SKM-1 (cell line): ENCODE data around the gene ADCY5.
A peak's percentile ranks its signal among the peaks of the same experiment; 100 is the strongest.

Source experiments
- DNase-seq: peaks from one replicate; lab custom pipeline; 2025; ENCODE audit not compliant: unreplicated experiment; lab: John Stamatoyannopoulos, UW

Gene ADCY5

DNA sequence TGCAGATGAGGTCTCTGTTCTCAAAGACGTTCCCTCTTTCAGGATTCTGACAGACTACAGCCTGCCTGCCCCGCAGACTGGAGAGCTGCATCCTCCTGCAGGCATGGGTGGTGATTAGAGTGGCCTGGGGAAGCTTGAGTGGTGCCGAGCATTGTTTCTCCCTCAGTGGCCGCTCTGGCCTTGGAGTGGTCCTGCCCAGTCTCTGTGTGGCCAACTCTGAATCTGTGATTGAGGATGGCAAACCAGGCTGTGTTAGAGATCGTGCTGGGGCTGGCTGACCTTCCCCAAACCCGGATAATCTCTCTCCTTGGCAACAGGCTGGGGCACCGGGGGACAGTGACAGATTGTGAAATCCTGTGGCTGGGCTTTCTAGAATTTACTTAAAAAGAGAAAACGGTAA lies 11.0 kb upstream of the ADCY5 start:
- DNase-seq, result peak; percentile 62

DNA sequence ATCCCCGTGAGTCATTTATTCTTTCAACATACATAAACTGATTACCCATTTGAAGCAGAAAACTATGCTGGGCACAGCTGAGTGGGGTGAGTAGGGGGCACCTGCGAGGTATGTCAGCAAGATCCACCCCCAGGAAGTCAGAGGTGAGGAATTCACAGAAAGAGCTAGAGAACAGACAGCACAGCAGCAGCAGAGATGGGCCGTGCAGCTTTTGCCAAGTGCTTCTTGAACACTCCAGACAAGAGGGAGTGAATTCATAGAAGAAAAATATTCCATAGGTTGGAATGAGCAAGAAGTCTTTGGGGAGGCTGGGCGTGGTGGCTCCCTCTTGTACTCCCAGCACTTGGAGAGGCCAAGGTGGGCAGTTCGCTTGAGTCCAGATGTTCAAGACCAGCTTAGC lies 9.4 kb upstream of the ADCY5 start:
- no peak for DNase-seq

DNA sequence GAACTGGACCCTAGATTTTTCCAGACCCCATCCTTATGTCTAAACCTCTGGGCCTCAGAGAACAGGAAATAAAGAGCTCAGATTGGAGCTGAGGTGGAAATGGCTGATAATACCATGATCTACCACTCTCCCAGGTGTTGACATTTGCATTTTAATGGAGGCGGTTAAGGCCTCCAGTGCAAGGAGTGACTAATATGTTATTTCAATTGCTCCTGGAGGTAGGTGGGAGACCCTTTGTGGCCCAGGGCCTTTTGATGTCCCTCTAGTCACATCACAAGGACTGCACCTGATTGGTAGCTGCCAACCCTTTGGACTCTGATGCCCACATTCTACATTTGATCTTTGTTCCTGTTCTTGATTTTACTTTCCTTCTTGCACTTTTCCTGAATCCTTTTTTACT lies 9.0 kb upstream of the ADCY5 start:
- DNase-seq, result no peak

DNA sequence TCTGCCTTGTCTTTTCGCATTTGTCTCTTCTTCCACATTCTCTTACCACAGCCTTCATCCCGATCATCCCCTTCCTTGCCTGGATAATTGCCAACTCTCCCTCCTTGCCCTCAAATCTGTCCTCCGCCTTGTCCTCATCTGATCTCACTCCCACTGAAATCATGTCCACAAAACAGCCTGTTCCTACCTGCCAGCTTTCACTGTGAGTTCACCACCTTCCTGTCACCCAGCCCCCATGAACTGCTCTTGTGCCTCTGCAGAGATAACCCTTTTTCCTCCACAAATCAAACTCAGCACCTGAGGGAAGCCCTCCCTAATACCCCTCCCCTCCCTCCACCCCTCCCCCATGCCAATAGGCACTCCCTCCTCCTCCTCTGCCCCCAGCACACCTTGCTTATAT lies 4.8 kb upstream of the ADCY5 start:
- DNase-seq, result no peak

DNA sequence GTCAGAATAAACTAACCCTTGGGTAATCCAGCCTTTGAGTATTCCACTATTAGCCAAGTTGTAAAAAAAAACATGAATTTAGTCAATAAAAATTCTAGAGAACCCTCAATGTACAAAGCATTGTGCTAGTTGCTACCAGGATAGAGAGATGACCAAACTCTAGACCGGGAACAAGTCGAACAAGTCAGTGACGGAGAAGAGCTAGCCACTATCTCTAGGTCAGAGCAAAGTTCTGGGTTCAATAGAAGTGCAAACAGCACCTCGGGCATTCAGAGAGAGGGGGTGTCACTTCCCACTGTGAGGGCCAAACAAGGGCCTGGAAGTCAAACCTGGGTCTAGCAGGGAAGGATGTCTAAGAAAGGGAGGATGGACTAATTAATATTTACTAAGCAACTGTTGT lies 2.3 kb upstream of the ADCY5 start:
- no peak for DNase-seq

DNA sequence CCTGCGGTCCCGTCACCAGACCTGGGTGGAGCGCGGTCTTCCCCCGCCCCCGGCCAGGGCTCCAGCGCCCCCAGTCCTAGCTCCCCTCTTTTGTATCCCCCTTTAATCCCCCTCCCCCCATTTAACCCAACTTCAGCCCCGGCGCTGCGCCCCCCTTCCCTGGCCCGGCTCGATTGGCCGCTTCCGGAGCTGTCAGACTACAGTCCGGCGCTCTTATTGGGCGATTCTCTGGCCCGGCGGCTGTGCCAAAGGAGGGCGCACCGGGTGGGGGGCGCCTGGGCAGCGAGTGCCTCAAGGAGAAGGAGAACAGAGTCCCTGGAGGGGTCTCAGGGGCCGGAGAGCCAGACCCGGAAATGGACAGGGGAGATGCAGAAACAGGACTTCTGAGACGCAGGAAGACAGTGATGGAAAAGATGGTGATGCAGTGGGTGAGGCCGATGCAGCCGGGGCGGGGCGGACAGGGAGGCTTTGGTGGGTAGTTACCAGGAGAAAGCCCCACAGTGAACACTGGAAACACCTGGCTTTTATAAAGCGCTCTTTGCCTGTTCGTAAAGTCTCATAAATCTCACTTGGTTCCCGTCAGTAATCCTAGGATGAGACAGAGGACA lies 1.2 kb upstream of the ADCY5 start:
- no peak for DNase-seq

DNA sequence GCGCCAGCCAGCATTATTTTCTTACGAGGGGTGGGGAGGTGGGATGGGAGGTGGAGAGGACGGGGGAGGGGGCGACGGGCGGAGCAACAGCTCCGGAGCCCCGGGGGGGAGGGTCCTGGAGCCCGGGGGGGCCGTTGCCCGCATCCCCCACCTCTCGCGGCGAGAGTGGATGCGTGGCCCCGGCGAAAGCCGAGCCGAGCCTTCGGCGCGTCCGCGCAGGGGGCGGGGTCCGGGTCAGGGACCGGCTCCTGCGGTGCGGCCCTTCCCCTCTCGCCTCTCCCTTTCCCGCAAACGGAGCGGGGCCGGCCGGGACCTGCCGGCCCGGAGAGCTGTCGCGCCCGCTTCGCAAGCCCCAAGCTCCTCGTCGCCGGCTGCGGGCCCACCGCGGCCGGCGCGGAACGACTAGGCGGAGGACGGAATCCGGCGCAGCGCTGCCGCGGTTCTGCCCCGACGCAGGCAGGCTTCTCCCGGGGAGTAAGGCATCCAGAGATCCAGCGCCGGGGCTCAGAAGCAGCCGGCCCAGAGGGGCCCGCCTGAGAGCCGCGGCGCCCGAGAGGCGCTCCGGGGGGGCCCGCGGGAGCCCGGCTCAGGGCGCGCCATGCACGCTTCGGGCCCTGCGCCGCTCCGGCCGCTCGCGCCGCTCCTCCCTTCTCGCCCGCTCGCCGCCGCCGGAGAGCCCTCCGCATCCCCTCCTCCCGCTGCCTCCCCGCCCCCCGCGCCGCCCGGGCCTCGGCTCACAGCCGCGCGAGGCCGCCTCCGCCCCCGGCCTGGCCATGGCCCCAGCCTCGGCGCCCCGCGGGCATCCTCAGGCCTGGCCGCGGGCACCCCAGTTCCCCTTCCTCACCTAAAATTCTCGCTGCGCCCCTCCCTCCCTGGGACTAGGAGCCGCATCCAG lies 459 bp upstream of the ADCY5 start:
- DNase-seq, result no peak

DNA sequence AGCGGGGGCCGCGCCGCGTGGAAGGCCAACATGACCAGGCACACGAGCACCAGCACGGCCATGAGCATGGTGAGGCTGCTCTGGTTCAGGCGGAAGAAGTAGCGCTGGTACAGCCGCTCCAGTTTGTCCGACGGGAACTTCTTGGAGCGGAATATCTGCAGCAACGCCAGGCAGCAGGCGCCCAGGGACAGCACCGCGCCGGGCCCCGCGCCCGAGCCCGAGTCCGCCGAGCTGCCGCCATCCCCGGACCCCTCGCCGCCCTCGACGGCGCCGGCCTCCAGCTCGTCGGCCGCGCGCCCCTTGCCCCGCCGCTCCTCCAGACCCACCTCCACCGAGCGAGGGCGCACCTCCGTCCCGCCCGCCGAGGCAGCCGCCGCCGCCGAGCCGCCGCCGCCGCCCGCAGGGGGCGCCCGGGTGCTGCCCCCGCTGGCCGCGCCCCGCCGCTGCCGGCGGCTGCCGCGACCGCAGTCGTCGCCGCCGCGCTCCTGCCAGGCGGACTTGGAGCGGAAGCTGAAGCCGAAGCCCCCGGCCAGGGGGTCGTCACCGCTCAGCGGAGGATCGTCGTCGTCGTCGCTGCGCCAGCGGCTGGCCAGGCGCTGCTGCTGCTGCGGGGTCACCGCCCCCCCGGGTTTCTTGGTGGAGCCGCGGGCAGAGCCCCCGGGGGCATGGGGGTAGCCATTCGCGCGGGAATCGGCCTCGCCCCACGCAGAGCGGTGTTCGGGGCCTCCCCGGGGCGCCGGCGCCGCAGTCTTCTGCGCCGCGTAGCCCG lies 957 bp downstream of the ADCY5 start:
- DNase-seq, result no peak

DNA sequence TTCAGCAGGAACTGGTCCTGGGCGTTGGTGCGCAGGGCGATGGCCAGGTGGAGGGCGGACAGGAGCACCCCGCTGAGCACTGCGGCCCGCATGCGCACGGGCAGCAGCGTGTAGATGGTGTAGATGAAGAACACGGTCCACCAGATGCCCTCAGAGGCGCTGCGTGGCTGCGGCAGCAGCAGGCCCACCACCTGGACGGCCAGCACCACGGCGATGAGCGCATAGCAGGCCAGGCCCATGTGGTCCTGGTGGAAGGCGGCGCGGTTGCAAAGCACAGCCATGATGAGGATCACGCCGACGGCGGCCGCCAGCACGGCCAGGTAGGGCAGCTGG lies 1.5 kb downstream of the ADCY5 start:
- no peak for DNase-seq

DNA sequence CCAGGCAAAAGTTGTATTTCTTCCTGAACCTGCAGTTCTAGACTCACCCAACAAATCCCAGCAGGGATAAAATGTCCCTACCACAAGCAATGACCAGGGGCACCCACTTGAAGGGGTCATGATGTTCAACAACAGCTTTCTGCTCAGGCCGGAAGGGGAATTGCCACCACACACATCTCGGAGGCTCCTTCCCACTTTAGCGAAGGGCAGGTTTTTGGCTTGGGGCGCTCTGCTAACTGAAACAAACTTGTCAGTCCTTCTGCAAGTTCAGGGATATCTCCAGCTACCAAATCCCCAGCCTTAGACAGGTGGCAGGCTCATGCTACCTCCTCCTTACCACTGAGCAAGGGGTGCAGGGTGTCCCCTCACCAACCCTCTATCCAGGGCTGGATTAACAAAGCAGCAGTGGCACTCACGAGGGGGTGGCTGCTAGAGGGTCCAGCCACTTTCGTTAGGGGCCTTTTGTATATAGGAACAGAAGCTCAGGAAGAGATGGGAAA lies 2.2 kb downstream of the ADCY5 start:
- DNase-seq, result no peak

DNA sequence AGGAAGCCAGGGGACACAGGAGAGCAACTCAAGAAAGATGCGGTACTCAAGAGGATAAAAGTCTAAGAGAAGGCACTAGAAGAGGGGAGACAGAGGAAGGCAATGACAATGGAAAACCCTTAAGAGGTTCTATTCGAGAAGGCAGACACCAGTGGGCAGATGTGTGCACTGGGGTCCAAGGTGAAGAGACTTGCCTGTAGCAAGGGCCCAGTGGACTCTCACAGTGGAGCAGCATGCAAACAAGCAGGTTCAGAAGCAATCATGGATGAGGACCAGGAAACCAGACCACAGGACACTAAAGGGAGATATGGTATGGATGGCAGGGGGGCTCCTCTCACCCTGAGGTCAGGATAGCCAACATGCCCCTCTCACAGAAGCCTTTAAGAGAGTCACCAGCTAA lies 2.7 kb downstream of the ADCY5 start:
- no peak for DNase-seq

DNA sequence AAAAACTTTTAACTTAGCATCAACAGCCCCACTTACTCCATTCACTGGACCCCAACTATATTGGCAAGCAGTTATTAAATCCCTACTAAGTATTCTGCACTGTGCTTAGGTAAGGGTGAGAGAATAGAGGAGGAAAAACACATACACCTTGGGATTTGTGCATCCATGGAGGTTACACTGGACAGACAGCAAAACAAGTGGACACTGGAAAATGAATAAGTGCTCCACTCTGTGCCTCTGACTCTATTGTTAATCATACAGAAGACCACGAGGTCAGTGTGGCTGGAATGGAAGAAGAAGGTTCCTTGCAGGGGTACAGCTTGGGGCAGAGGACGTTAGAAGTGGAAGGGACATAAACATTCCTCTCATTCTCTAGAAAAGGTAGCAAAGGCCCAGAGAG lies 3.2 kb downstream of the ADCY5 start:
- no peak for DNase-seq

DNA sequence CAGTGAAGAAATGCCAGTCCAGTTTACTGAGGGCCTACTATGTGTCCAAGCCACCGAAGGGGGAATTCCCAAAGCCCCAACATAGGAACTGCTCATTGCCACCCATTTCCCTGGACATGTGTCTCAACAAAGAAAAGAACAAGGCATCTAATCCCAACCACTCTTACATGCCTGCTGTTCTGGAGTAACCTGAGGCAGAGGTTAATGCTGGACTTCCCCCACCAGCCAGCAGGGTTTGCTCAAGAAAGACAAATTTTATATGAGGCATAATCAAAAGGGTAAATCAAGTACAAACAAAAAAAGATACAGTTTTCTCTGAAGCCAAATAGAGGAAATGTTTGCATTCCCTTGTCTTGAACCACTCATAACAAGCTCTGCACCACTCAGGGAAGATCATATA lies 4.1 kb downstream of the ADCY5 start:
- DNase-seq, result no peak

DNA sequence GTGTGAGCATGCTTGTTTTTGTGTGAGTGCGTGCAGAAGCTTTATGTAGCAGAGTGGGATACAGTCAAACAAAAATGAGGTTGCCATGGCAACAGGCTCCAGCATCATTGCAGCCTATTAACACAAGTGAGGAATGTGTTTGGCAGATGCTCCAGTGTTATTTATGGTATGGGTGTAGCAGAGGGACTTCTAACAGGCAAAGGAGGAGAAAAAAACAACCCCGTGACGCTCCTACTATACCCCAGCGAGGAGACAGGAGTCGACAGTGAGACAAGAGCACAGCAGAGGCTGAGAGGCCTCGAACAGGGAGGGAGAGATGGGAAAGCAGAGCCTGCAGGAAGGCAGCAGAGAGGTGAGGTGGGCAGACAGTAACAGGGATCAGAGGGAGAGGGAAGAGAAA lies 4.9 kb downstream of the ADCY5 start:
- no peak for DNase-seq

DNA sequence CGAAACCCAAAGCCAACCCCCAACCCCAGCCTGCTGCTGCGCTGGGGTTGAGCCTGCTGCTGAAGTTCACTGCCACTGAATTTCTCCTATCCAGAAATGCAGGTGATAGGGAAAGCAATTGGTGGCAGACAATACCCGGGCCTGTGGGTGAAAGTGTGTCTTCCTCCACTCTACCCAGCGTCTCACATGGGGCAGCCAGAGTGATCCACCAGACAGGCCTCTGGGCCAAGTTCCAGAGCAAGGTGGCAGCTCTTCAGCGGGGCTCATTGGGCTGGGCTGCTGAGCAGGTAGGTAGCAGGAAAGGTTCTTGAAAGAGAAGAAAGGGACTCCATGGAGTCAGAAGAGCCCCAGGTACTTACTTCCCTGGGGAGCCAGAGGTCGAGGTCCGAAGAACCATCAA lies 6.0 kb downstream of the ADCY5 start:
- no peak for DNase-seq

DNA sequence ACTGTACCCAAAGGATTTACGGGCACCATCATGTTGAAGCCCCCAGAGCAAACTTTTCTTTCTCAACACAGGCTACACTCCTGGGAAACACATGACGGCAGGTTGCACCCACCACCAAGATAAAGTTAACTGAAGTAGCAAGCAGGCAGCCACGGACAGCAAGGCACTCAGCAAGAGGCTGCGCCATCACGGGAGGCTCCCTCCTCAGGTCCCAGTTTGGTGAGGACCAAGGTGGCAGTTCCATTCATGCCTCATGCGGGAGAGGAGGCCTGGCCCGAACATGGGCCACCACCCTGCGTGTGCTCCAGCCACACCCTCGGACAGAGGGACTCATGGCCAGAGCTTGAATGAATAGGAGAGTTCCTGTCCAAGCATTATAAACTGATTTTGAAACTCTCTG lies 6.8 kb downstream of the ADCY5 start:
- DNase-seq, result no peak

DNA sequence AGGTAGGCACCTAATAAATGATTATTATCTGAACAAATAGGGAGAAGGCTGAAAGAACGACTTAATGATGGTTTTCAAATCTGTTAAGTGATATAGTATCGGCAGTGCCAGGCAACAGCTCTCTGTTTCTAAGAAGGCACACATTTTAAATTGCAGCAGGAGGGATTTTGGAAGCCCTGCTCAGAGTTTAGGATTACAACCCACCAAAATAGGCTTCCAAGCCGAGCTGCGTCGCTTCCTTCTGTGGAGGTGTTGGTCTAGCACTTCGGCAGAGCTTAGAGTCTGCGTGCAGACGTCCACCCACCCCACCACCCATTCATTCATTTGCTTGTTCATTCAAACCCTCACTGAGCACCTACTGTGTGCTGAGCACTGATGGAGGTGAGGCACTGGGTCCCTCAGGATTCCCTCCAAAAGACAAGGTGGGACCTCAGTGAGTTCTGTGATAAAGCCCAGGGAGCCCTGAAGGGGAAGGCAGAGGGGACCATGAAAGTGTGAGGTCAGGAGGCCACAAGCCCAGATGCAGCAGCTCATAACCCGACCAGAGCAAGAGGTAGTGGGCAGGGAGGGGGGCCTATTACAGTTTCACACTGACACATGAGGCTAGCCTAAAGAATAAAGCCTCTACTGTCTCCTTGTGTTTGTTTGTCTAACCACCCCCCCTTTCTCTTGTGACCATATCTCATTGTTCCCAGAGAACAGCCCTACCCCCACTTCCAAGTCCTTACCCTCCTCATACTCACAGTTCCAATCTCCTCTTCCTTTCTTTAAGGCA lies 8.9 kb downstream of the ADCY5 start:
- DNase-seq, result no peak

DNA sequence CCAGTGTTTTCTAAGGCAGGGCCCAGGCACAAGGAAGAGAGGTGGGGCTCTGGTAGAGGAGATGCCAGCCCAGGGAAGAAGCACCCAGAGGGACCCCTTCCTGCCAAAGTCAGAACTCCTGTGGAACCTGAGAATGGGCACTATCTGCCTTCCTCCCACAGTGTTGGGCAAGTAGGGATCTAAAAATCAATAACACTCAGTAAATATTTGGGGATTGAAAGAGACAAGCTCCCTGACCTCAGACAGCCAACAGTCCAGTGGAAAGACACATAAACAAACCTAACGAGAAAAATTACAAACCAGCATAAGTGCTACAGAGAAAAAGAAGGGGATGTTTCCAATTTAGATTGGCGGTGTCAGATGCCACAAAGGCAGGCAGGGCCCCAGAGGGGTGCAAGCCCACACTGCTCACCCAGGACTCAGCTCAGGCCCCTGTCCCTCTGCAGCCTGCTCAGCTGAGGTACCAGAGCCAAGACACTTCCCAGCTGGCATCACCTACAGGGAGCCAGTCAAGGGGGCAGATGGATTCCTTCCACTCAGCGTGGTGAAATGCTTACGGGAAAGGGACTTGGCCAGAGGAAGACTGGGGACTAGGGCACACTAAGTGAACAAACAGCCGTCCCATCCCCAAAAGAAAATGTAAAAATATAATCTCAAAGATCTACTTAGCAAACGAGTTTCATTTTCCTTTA lies 15.9 kb downstream of the ADCY5 start:
- no peak for DNase-seq

DNA sequence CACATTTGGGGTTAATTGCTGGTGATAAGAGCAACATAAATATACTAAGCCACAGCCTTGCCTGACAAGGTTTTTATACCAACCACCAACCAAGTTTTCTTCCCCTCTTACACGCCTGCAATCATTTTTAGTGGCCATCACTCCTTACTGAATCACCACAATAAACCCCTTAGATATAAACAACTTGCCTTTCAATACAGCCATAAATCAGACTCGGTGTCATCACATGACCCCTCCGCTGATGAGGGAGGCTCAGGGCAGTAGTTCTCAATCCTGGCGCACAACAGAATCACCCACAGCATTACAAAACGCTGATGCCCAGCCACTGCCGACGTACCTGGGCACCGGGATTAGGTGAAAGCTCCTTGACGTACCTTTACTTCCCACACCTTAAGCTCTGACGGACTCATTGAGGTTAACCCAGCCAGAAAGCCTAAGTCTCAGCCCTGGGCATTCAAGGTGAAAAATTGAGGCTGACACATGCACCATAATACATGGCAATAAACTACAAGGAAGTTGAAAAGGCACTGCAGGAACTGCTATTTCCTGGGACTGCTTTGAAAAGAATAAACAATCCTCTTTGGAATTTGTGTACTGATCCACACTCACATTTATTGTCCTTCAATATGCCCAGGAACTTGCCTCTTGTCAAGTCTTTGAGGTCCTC lies 17.1 kb downstream of the ADCY5 start:
- DNase-seq, result no peak

DNA sequence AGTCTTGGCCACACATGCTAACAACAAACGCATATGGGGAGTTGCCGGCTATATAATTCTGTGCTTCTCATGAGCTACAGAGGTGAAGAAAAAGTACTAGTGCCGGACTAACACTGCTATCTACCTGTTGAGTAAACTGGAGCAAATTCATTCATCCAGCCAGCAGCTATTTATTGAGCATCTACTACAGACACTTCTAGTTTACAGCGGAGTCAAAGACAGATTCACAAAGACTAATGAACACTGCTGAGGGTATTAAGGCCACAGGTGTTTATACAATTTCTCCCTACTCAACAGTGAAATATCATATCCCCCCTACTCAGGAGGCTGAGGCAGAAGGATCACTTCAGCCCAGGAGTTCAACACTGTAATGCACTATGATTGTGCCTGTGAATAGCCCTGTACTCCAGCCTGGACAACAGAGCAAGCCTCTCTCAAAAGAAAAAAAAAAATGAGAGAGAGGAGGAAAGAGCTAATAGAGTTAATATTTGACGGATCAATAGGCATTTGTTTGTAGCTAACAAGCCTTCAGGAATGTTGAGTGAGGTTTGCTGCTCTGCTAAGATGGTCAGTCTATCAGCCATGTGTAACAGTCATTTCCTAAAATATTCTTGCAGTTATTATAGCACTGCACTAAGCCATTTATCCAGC lies 17.8 kb downstream of the ADCY5 start:
- DNase-seq, result no peak
